Glomerular endothelial cell (primary cell): Measurements from ENCODE around the gene CRIP2. TPM values are rescaled to one million over a fixed set of nuclear protein-coding genes. Genes with fewer than 3 reads are reported as not detected.

Experiments used
- DNase-seq: peaks from one replicate; pipeline ENCODE4 v3.0.0-alpha.2; 2011; ENCODE audit warnings: low read depth, low spot score; ENCODE audit errors: extremely low read depth
- total RNA-seq: library from RNA; depleted of rRNA; stranded (reverse); fragments of >200 nt; gene quantifications from 2 replicates; pipeline ENCODE4 v1.2.3, GENCODE V29; 2015

CRIP2 gene
- total RNA-seq, 1 donor from 2014 or later = 575 TPM

GRCh38 chr14:105486163-105486973 lies 11.7 kb downstream of the CRIP2 start, which contains the start of gene CRIP1:
CRIP1 (plus strand) TSS chr14:105486886; CDS start chr14:105487260, 374 bp downstream.
- DNase-seq = no peak

GRCh38 chr14:105486974-105487448 lies 12.4 kb downstream of the CRIP2 start:
- DNase-seq = no peak

- DNase-seq = no peak
These were observed 12.9 kb downstream of the CRIP2 start for GRCh38 chr14:105487449-105487985.

GRCh38 chr14:105487986-105488777 lies 13.6 kb downstream of the CRIP2 start:
- no peak for DNase-seq

GRCh38 chr14:105488781-105489541 lies 14.3 kb downstream of the CRIP2 start:
- DNase-seq = no peak

GRCh38 chr14:105489542-105490266 lies 15.1 kb downstream of the CRIP2 start:
- no peak for DNase-seq

- DNase-seq = no peak
These were observed 15.6 kb downstream of the CRIP2 start for GRCh38 chr14:105490267-105490571.

GRCh38 chr14:105490572-105491365 lies 16.1 kb downstream of the CRIP2 start, which contains the start of gene TEDC1:
TEDC1 (plus strand) TSS chr14:105491246; CDS start chr14:105491376, 130 bp downstream.
- DNase-seq = peak; percentile 97

- DNase-seq = no peak
These were observed 16.8 kb downstream of the CRIP2 start for GRCh38 chr14:105491366-105491973.

- no peak for DNase-seq
These were observed 17.7 kb downstream of the CRIP2 start for GRCh38 chr14:105492031-105492970.

GRCh38 chr14:105492971-105493871 lies 18.6 kb downstream of the CRIP2 start:
- no peak for DNase-seq

GRCh38 chr14:105493921-105494605 lies 19.4 kb downstream of the CRIP2 start:
- no peak for DNase-seq

- DNase-seq = no peak
These were observed 19.9 kb downstream of the CRIP2 start for GRCh38 chr14:105494606-105494929.

GRCh38 chr14:105495101-105495989 lies 20.7 kb downstream of the CRIP2 start:
- no peak for DNase-seq
